Right atrium auricular region (tissue), 2 donors: Measurements from ENCODE around the gene GXYLT2. TPM values are rescaled to one million over a fixed set of nuclear protein-coding genes. Genes with fewer than 3 reads are reported as not detected.
A peak's percentile ranks its signal among the peaks of the same experiment; 100 is the strongest.

Experiments
- DNase-seq: peaks from one replicate; pipeline ENCODE4 v3.0.0-alpha.2; 2019; ENCODE audit warnings: low spot score
- H3K27ac ChIP-seq, 2 donors: fragments of 200-600 bp; sonication (generic); 1 replicate in 1 of 2; 2 replicates in 1 of 2; pipeline ENCODE4 v1.5.1; 2016 to 2019
- H3K27me3 ChIP-seq, 2 donors: fragments of 200-600 bp; sonication (generic); one replicate each; pipeline versions ENCODE4 v1.5.1 to v1.6.0; 2017 to 2019
- H3K36me3 ChIP-seq: fragments of 200-600 bp; sonication (generic); one replicate; pipeline ENCODE4 v1.5.1; 2016
- H3K4me1 ChIP-seq, 2 donors: fragments of 200-600 bp; sonication (generic); one replicate each; pipeline versions ENCODE4 v1.5.1 to v1.6.0; 2017 to 2019
- H3K4me3 ChIP-seq, 2 donors: fragments of 200-600 bp; sonication (generic); 1 replicate in 1 of 2; 2 replicates in 1 of 2; pipeline ENCODE4 v1.5.1; 2017 to 2019; ENCODE audit warnings: mild to moderate bottlenecking in 1 of 2, moderate library complexity in 1 of 2
- H3K9me3 ChIP-seq, 2 donors: fragments of 200-600 bp; sonication (generic); one replicate each; pipeline ENCODE4 v1.5.1; 2019
- CTCF ChIP-seq, 2 donors: fragments of 200-600 bp; sonication (generic); IDR thresholded peaks; one replicate each; pipeline ENCODE4 v1.5.1; 2019; ENCODE audit warnings: antibody characterized with exemption in 2 of 2
- total RNA-seq, 2 donors: library from RNA; depleted of rRNA; stranded (reverse); fragments of >200 nt; gene quantifications; one replicate each; pipeline ENCODE4 v1.1.0, GENCODE V29; 2016

GXYLT2 gene
- total RNA-seq, 2 donors from 2014 or later = 31.7 to 37.3 TPM

- Histone ChIP-seq H3K4me1 (peaks cover 0 to 20% of the 10 kb centered on the region in 2 donors), H3K27ac (no peak overlapping the region), H3K27me3 (no peaks in the 10 kb centered on the region), H3K4me3 (no peak overlapping the region), H3K36me3 (no peaks in the 10 kb centered on the region), H3K9me3 (no peaks in the 10 kb centered on the region)
- no peak for TF ChIP-seq CTCF (IDR thresholded peaks at IDR 0.05)
- DNase-seq = no peak
These were observed 105.5 kb downstream of the GXYLT2 start for GRCh38 chr3:72993391-72993790.

- peaks cover 0 to 39% of the 10 kb centered on the region in 2 donors for H3K4me1 ChIP-seq
- no peaks in the 10 kb centered on the region for H3K27me3 ChIP-seq
- no peak for TF ChIP-seq CTCF (IDR thresholded peaks at IDR 0.05)
- DNase-seq = no peak
- no peak overlapping the region for H3K4me3 ChIP-seq
- H3K9me3 ChIP-seq = no peaks in the 10 kb centered on the region
- peaks cover 4% of the 10 kb centered on the region for H3K36me3 ChIP-seq
- H3K27ac ChIP-seq = no peak overlapping the region
These were observed 107.5 kb downstream of the GXYLT2 start for GRCh38 chr3:72995337-72995736.

GRCh38 chr3:72996121-72996472, 108.3 kb downstream of the GXYLT2 start:
- Histone ChIP-seq H3K9me3 (no peaks in the 10 kb centered on the region), H3K4me3 (peak overlapping the region in 1 of 2 donors; percentile 88), H3K27me3 (no peaks in the 10 kb centered on the region), H3K36me3 (peaks cover 5% of the 10 kb centered on the region), H3K27ac (peak overlapping the region; percentile 99 to 100), H3K4me1 (peaks cover 0 to 46% of the 10 kb centered on the region in 2 donors)
- TF ChIP-seq CTCF (IDR thresholded peaks at IDR 0.05) = no peak
- DNase-seq = no peak

- TF ChIP-seq CTCF (IDR thresholded peaks at IDR 0.05) = no peak
- Histone ChIP-seq H3K27me3 (no peaks in the 10 kb centered on the region), H3K4me1 (peaks cover 0 to 42% of the 10 kb centered on the region in 2 donors), H3K36me3 (peaks cover 11% of the 10 kb centered on the region), H3K9me3 (no peaks in the 10 kb centered on the region), H3K27ac (peak within 1 kb of the TSS; percentile 99 to 100), H3K4me3 (peak within 1 kb of the TSS; percentile 88 to 96)
- peak; percentile 78 for DNase-seq
These were observed 108.9 kb downstream of the GXYLT2 start, which contains the start of gene PPP4R2 for GRCh38 chr3:72996473-72997333. Gene PPP4R2 (plus strand): TSS chr3:72996811. CDS start chr3:72997038, 227 bp downstream.

GRCh38 chr3:72997421-72997961, 109.6 kb downstream of the GXYLT2 start:
- TF ChIP-seq CTCF (IDR thresholded peaks at IDR 0.05) = peak; percentile 40 to 66
- Histone ChIP-seq H3K36me3 (peaks cover 11% of the 10 kb centered on the region), H3K27ac (peak overlapping the region; percentile 99 to 100), H3K9me3 (no peaks in the 10 kb centered on the region), H3K4me1 (peaks cover 0 to 50% of the 10 kb centered on the region in 2 donors), H3K27me3 (no peaks in the 10 kb centered on the region), H3K4me3 (peak overlapping the region; percentile 88 to 96)
- no peak for DNase-seq
